GM21576 (cell line): ENCODE results near the gene MPEG1.

ENCODE experiments used
- ATAC-seq: cut with Tn5 transposase; IDR thresholded peaks from one replicate; pipeline ENCODE4 v1.9.1; 2021; ENCODE audit warnings: mild to moderate bottlenecking, moderate library complexity; ENCODE audit not compliant: unreplicated experiment

MPEG1 gene

DNA sequence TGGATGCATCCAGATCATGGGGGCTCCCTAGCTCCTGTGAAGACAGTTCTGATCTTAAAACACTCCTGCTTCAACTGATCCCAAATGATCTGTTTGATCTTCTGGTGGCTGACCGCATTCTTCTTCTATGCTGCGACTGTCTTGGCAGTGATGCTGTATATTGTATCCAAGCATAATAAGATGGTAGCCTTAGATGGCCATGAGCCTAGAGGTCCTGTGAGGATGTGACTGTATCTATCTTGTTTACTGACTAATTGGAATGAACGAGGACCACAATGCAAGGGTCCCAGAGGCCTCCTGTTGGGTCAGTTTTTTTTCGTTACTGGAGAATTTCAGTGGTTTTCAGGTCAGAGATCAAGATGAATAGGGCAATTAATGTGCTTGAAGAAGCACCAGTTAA is 7.1 kb upstream of the MPEG1 start:
- ATAC-seq = no peak

DNA sequence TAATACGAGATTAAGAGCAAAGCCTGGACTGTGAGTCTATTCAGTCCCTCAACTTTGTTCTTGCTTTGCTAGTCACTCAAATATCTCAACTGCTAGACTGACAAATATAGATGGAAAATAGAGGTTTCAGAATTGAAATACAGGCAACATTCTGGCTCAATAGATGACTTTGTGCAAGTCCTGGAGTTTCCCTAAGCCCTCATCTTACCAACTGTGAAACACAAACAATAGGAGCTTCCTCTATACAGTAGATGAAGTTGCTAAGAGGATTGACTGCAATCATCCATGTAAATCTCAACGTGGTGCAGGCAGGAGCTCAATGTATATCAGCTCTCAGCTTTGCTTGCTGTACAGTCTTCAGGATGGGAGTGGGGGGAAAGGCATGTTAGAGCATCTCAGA is 6.2 kb upstream of the MPEG1 start:
- ATAC-seq = no peak

DNA sequence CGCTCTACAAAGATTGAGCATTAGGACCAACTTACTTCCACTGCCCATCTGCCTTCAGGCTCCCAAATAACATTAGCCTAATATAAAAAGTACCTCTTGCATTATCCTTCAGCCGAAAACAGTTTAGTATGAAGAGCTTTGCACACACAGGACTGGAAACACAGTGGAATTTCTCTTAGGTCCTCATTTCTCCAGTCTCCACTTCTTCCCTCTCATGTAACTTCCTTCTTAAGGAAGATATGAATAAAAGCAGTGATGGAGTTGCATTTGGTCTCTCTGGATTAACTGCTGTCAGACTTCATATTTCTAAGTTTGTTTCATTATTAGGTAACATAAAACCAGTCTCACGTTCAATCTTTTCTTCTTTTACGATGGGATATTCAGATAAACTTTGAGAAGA is 5.6 kb upstream of the MPEG1 start:
- ATAC-seq = no peak

DNA sequence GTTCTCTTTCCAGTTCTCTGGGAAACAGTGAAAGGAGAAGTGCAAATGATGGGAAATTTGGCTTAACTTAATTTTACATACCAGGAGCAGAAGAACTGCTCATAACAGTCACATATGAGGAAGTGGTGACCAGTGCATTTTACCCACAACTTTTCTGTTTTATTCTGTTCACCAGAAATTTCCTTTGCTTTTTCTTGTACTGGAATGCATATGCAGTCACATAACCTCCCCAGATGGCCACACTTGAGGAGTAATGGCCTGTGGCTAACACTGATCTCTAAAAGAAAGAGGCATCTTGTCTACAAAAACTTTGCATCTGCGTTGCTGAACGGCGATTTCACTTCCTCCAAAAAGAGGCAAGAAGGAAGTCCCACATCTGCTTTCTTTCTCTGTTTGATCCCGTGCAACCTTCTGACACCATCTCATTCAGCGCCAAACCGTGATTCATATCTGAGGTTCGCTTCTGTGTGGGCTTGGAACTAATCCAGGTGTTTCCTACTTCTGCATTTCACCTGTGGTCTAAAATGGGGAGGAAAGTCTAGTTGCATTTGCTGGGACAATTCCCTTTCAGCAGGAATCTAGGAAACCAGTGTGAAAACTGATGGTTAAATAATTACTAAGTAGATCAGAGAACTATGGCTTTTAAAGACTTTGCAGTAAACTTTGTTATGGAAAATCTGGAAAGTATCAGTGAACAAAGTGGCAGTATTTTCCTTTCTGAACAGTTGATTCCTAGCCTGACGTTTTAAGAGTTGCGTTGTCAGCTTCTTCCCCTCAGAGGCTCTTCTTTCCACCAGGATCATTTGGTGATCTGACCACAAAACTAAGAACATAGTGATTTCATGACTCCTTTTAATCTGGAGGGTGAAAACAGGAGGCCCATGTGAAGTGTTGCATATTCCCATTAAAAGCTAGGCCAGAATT is 4.2 kb upstream of the MPEG1 start:
- peak; percentile 85 for ATAC-seq

GRCh38 chr11:59214141-59214893 is 1.6 kb upstream of the MPEG1 start:
- ATAC-seq = no peak

DNA sequence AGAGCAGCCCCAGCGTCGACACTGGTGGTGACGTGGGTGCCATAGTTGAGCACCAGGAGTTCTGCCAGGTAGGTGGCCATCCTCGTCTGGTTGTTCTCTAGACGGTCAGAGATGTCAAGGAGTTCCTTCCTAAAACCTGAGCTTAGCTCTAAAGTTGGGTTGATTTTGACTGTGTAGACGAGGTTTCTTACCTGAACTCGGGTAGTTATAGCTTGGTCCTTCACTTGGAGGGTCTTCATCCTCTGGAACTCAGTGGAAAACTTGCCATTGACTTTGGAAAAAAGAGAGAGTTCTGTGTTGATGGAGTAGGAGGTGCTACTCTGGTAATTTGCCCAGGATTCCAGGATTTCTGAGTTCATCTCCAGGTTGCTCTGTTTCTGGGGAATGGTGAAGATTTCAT is 505 bp downstream of the MPEG1 start:
- no peak for ATAC-seq

GRCh38 chr11:59208956-59209355 is 3.8 kb downstream of the MPEG1 start:
- no peak for ATAC-seq

- ATAC-seq = peak; percentile 64
Observed at GRCh38 chr11:59207988-59208451, 4.7 kb downstream of the MPEG1 start.

- no peak for ATAC-seq
Observed at GRCh38 chr11:59206635-59207034, 6.1 kb downstream of the MPEG1 start.

GRCh38 chr11:59205648-59206047 is 7.1 kb downstream of the MPEG1 start:
- ATAC-seq = no peak

DNA sequence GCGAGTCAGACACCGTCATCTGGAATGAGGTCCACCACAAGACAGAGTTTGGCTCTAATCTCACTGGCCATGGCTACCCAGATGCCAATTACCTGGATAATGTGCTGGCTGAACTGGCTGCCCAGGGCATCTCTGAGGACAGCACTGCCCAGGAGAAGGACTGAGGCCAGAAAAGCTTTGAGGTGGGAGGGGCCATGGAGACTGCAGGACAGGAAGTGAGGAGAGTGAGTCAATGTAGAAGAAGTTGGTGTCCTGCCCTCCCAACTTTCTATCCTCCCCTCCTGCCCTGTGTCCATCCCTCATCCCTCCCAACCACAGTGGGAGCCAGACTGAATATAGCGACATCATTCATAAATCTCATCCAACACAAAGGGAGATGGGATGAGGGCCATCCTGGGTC is 8.0 kb downstream of the MPEG1 start:
- ATAC-seq = no peak

DNA sequence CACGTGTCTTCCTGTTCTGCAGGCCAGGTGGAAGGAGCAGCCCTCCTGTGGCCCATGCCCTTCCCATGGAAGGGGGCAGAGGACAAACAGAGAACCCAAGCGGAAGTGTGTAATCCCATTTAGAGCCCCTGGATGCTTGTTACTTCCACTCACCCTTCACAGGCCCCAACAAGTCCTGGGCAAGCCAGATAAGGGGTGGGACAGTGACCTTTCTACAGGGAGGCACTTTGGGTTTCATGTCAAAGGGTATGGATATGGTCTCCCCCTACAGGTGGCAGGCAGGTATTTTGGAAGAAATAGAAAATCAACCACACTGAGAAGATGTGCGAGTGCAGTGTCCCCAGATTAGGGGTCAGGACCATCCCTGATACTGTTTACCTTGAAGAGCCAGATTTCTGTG is 11.4 kb downstream of the MPEG1 start:
- ATAC-seq = no peak

- ATAC-seq = peak; percentile 30
Observed at GRCh38 chr11:59200423-59200746, 12.3 kb downstream of the MPEG1 start.

DNA sequence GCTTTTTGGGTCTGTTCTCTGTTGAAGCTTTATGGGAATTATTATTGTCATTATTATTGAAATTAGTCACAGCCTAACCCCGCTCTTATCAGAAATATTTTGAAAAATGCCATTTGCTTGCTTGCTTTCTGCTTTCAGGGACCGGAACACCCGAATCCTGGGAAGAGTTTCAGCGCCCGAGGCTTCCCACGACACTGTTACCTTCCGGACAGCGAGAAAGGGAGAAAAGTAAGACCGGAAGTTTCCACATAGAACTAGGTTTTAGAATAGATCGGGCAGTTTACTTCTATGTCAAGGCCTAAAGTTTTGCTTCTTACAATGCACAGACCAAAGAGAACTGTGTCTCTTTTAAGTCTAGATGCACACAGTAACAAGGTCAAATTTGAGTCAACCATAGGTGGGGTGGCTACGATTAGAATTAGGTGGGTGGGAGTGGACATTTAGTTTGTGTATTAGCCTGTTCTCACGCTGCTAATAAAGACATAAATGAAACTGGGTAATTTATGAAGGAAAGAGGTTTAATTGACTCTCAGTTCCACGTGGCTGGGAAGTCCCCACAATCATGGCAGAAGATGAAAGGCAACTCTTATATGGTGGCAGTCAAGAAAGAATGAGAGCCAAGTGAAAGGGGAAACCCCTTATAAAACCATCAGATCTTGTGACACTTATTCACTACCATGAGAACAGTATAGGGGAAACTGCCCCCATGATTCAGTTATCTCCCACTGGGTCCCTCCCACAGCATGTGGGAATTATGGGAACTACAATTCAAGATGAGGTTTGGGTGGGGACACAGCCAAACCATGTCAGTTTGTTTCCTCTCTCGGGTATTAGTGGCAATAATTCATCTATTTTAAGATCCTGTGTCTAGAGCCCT is 12.9 kb downstream of the MPEG1 start:
- peak; percentile 45 for ATAC-seq

DNA sequence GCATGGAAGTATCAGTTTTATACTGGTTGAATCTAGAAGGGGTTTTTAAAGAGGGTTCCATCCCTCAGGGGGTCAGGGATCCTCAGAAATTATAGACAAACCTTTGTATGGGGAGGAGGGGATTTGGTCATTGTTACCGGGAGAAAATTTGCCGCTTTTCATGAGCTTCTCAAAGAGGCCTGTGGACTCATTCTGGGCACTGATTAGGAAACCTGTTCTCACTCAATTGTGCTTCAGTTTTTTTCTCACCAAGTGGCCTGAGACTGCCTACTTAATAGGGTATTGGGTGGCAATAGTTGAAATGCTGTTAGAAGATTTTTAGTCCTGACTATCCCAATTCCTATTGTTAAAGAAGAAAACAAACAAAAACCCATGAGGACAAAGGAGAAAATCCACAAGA is 14.0 kb downstream of the MPEG1 start:
- ATAC-seq = no peak

DNA sequence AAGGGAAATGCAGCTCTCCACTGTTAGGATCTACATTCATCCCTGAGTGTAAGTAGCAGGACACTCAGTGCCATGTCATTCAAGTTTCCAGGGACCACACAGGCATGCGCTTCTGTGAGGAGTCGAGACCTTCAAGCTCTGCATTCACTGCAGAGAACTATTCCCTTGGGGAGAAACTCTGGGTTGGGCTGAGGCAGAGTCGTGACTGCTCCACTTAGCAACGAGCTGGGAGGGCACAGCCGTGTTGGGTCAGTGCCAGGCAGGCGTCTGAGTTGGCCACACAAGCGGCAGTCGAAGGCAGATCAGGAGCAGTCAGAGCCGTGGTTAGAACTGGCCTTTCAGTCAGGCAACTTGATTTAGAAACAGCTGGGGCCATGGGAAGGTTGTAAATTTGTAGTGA is 14.7 kb downstream of the MPEG1 start:
- ATAC-seq = no peak

DNA sequence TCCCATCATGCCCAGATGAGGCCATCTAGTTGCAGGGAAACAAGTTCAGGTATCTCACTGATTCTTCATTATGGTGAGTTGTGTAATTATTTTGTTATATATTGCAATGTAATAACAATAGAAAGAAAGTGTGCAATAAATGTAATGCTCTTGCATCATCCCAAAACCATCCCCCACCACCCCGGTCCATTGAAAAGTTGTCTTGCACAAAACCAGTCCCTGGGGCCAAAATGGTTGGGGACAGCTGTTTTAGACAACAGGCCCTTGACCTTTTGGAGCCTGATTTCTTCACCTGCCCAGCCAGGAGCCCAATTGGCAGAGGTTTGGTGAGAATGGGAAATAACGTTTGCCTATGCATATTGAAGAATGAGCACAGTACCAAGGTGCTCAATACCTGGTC is 15.9 kb downstream of the MPEG1 start:
- no peak for ATAC-seq

- no peak for ATAC-seq
Observed at GRCh38 chr11:59195586-59195985, 17.1 kb downstream of the MPEG1 start.

DNA sequence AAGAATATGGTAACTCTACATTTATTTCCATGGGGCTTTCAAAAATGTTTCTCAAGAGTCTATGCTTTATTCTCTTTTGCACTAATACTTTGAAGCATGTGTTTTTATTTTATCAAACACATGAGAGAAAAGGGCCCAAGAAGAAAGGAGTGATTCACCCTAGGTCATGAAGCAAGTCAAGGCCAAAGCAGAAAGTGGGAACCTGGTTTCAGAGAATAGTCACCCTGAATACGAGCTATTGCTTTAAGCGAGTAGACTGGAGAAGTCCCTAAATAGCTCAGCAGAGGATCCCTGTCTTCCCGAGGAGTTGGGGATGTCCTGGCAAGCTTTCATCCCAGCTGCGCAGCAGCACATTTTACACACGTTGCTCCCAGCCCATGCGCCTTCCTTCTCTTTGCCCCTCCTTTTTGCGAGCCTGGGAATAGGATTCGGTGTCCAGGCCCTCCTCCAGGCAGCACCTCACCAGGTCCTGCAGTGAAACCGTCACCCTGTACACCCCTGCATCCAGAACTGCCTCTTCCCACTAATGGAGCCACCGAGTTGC is 19.1 kb downstream of the MPEG1 start:
- no peak for ATAC-seq

GRCh38 chr11:59192446-59193020 is 20.2 kb downstream of the MPEG1 start:
- ATAC-seq = no peak

DNA sequence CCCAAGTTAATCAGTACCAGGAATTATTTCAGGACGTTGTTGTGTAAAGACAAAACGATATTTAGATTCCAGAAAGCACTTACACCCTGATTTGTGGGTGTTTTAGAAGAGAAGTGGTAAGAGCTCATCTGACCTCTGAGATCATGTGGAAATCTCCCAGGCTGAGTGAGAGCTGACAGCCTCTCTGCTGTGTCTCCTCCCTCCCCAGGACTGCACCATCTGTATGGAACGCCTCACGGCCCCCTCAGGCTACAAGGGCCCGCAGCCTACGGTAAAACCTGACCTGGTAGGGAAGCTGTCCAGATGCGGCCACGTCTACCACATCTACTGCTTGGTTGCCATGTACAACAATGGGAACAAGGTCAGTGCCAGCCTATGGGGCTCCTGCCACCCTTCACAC is 20.8 kb downstream of the MPEG1 start:
- ATAC-seq = no peak
